Immature natural killer cell (primary cell): ENCODE measurements around the gene MUSTN1. TPM values are rescaled to one million over a fixed set of nuclear protein-coding genes. Genes with fewer than 3 reads are reported as not detected.

ENCODE experiments used
- DNase-seq, 3 donors: peaks; one replicate each; pipeline ENCODE4 v3.0.0; 2022; ENCODE audit warnings: mixed read lengths in 1 of 3
- H3K27ac Mint-ChIP-seq, 6 donors: one replicate each; pipeline ENCODE4 v1.8.0; 2020; ENCODE audit warnings: mixed read lengths in 6 of 6, mild to moderate bottlenecking in 5 of 6, inconsistent platforms in 4 of 6, moderate library complexity in 3 of 6
- H3K27me3 Mint-ChIP-seq, 3 donors: one replicate each; pipeline ENCODE4 v1.8.0; 2020 to 2021; ENCODE audit warnings: low read depth in 3 of 3, mild to moderate bottlenecking in 3 of 3, mixed read lengths in 3 of 3, moderate library complexity in 3 of 3, inconsistent platforms in 1 of 3
- H3K36me3 Mint-ChIP-seq, 3 donors: one replicate each; pipeline ENCODE4 v1.8.0; 2020; ENCODE audit warnings: mixed read lengths in 3 of 3, inconsistent platforms in 2 of 3, mild to moderate bottlenecking in 2 of 3
- H3K4me1 Mint-ChIP-seq, 2 donors: one replicate each; pipeline ENCODE4 v1.8.0; 2020; ENCODE audit warnings: inconsistent platforms in 2 of 2, mild to moderate bottlenecking in 2 of 2, mixed read lengths in 2 of 2, moderate library complexity in 1 of 2
- H3K4me3 Mint-ChIP-seq, 5 donors: one replicate each; pipeline ENCODE4 v1.8.0; 2020; ENCODE audit warnings: mild to moderate bottlenecking in 5 of 5, mixed read lengths in 5 of 5, inconsistent platforms in 3 of 5, moderate library complexity in 3 of 5
- H3K9me3 Mint-ChIP-seq, 6 donors: one replicate each; pipeline ENCODE4 v1.8.0; 2020; ENCODE audit warnings: mild to moderate bottlenecking in 6 of 6, mixed read lengths in 6 of 6, inconsistent platforms in 4 of 6, moderate library complexity in 3 of 6
- polyA plus RNA-seq, 3 donors: library from polyadenylated mRNA; unstranded; fragments of 300-500 nt; fragmentation: Illumina TruSeq; gene quantifications; one replicate each; pipeline ENCODE4 v1.2.3, GENCODE V29; 2021

The MUSTN1 gene
- polyA plus RNA-seq, 3 donors from 2014 or later = not detected

GRCh38 chr3:52822363-52822762 is 12.5 kb downstream of the MUSTN1 start:
- Mint-ChIP-seq H3K4me1 (no peaks in the 10 kb centered on the region), H3K27ac (no peak overlapping the region), H3K4me3 (no peak overlapping the region), H3K36me3 (peaks cover 0 to 4% (median 0%) of the 10 kb centered on the region in 3 donors), H3K9me3 (no peaks in the 10 kb centered on the region), H3K27me3 (peaks cover 0 to 2% (median 2%) of the 10 kb centered on the region in 3 donors)
- no peak for DNase-seq

- Mint-ChIP-seq H3K36me3 (peaks cover 0 to 4% (median 0%) of the 10 kb centered on the region in 3 donors), H3K27ac (no peak overlapping the region), H3K4me3 (no peak overlapping the region), H3K4me1 (no peaks in the 10 kb centered on the region), H3K27me3 (peaks cover 0 to 2% (median 2%) of the 10 kb centered on the region in 3 donors), H3K9me3 (no peaks in the 10 kb centered on the region)
- DNase-seq = no peak
Observed at GRCh38 chr3:52820736-52821135, 14.1 kb downstream of the MUSTN1 start.

GRCh38 chr3:52819936-52820335 is 14.9 kb downstream of the MUSTN1 start:
- Mint-ChIP-seq H3K27ac (no peak overlapping the region), H3K9me3 (no peaks in the 10 kb centered on the region), H3K27me3 (peaks cover 0 to 2% (median 2%) of the 10 kb centered on the region in 3 donors), H3K36me3 (peaks cover 0 to 1% (median 0%) of the 10 kb centered on the region in 3 donors), H3K4me3 (no peak overlapping the region), H3K4me1 (no peaks in the 10 kb centered on the region)
- no peak for DNase-seq

GRCh38 chr3:52817860-52818259 is 17.0 kb downstream of the MUSTN1 start:
- no peaks in the 10 kb centered on the region for H3K9me3 Mint-ChIP-seq
- no peak overlapping the region for H3K4me3 Mint-ChIP-seq
- H3K27ac Mint-ChIP-seq = no peak overlapping the region
- no peaks in the 10 kb centered on the region for H3K36me3 Mint-ChIP-seq
- peaks cover 0 to 3% (median 2%) of the 10 kb centered on the region in 3 donors for H3K27me3 Mint-ChIP-seq
- no peaks in the 10 kb centered on the region for H3K4me1 Mint-ChIP-seq
- no peak for DNase-seq

- Mint-ChIP-seq H3K36me3 (no peaks in the 10 kb centered on the region), H3K27me3 (peaks cover 0 to 3% (median 2%) of the 10 kb centered on the region in 3 donors), H3K4me1 (no peaks in the 10 kb centered on the region), H3K4me3 (no peak overlapping the region), H3K9me3 (no peaks in the 10 kb centered on the region), H3K27ac (no peak overlapping the region)
- no peak for DNase-seq
Observed at GRCh38 chr3:52817221-52817620, 17.6 kb downstream of the MUSTN1 start.

- H3K36me3 Mint-ChIP-seq = no peaks in the 10 kb centered on the region
- no peaks in the 10 kb centered on the region for H3K4me1 Mint-ChIP-seq
- no peak for DNase-seq
- H3K4me3 Mint-ChIP-seq = no peak overlapping the region
- H3K9me3 Mint-ChIP-seq = no peaks in the 10 kb centered on the region
- peaks cover 0 to 6% (median 2%) of the 10 kb centered on the region in 3 donors for H3K27me3 Mint-ChIP-seq
- no peak overlapping the region for H3K27ac Mint-ChIP-seq
Observed at GRCh38 chr3:52816654-52817053, 18.2 kb downstream of the MUSTN1 start.

GRCh38 chr3:52816199-52816598 is 18.6 kb downstream of the MUSTN1 start:
- Mint-ChIP-seq H3K27me3 (peaks cover 0 to 9% (median 2%) of the 10 kb centered on the region in 3 donors), H3K27ac (no peak overlapping the region), H3K9me3 (no peaks in the 10 kb centered on the region), H3K4me1 (no peaks in the 10 kb centered on the region), H3K36me3 (no peaks in the 10 kb centered on the region), H3K4me3 (no peak overlapping the region)
- DNase-seq = no peak

GRCh38 chr3:52813810-52814209 is 21.0 kb downstream of the MUSTN1 start:
- Mint-ChIP-seq H3K36me3 (no peaks in the 10 kb centered on the region), H3K4me1 (no peaks in the 10 kb centered on the region), H3K9me3 (no peaks in the 10 kb centered on the region), H3K27me3 (peaks cover 0 to 9% (median 0%) of the 10 kb centered on the region in 3 donors), H3K4me3 (no peak overlapping the region), H3K27ac (no peak overlapping the region)
- no peak for DNase-seq

GRCh38 chr3:52811452-52812011 is 23.3 kb downstream of the MUSTN1 start:
- H3K27ac Mint-ChIP-seq = no peak overlapping the region
- H3K4me1 Mint-ChIP-seq = peaks cover 4 to 17% of the 10 kb centered on the region in 2 donors
- H3K9me3 Mint-ChIP-seq = no peaks in the 10 kb centered on the region
- H3K27me3 Mint-ChIP-seq = peaks cover 0 to 7% (median 0%) of the 10 kb centered on the region in 3 donors
- H3K36me3 Mint-ChIP-seq = no peaks in the 10 kb centered on the region
- DNase-seq = no peak
- H3K4me3 Mint-ChIP-seq = no peak overlapping the region

- no peak for DNase-seq
- Mint-ChIP-seq H3K4me3 (no peak overlapping the region), H3K9me3 (no peaks in the 10 kb centered on the region), H3K27ac (no peak overlapping the region), H3K36me3 (no peaks in the 10 kb centered on the region), H3K27me3 (peaks cover 0 to 7% (median 0%) of the 10 kb centered on the region in 3 donors), H3K4me1 (peaks cover 4 to 17% of the 10 kb centered on the region in 2 donors)
Observed at GRCh38 chr3:52810923-52811322, 23.9 kb downstream of the MUSTN1 start.

- Mint-ChIP-seq H3K36me3 (no peaks in the 10 kb centered on the region), H3K4me1 (peaks cover 4 to 17% of the 10 kb centered on the region in 2 donors), H3K27me3 (peaks cover 0 to 7% (median 0%) of the 10 kb centered on the region in 3 donors), H3K9me3 (no peaks in the 10 kb centered on the region), H3K27ac (no peak overlapping the region), H3K4me3 (no peak overlapping the region)
- DNase-seq = no peak
Observed at GRCh38 chr3:52809662-52810377, 25.0 kb downstream of the MUSTN1 start.

- H3K27me3 Mint-ChIP-seq = peaks cover 0 to 7% (median 0%) of the 10 kb centered on the region in 3 donors
- peak overlapping the region in 1 of 6 donors; percentile 2 for H3K27ac Mint-ChIP-seq
- no peaks in the 10 kb centered on the region for H3K9me3 Mint-ChIP-seq
- H3K4me1 Mint-ChIP-seq = peaks cover 4 to 17% of the 10 kb centered on the region in 2 donors
- no peak for DNase-seq
- H3K4me3 Mint-ChIP-seq = no peak overlapping the region
- no peaks in the 10 kb centered on the region for H3K36me3 Mint-ChIP-seq
Observed at GRCh38 chr3:52809149-52809548, 25.7 kb downstream of the MUSTN1 start.

- no peaks in the 10 kb centered on the region for H3K9me3 Mint-ChIP-seq
- DNase-seq = no peak
- H3K4me3 Mint-ChIP-seq = no peak overlapping the region
- H3K27me3 Mint-ChIP-seq = no peaks in the 10 kb centered on the region
- H3K4me1 Mint-ChIP-seq = peaks cover 4 to 17% of the 10 kb centered on the region in 2 donors
- no peaks in the 10 kb centered on the region for H3K36me3 Mint-ChIP-seq
- no peak overlapping the region for H3K27ac Mint-ChIP-seq
Observed at GRCh38 chr3:52805270-52806039, 29.4 kb downstream of the MUSTN1 start.

GRCh38 chr3:52801839-52802238 is 33.0 kb downstream of the MUSTN1 start:
- Mint-ChIP-seq H3K27ac (no peak overlapping the region), H3K4me3 (no peak overlapping the region), H3K27me3 (peaks cover 0 to under 1% (median 0%) of the 10 kb centered on the region in 3 donors), H3K4me1 (peaks cover 0 to 2% of the 10 kb centered on the region in 2 donors), H3K9me3 (no peaks in the 10 kb centered on the region), H3K36me3 (no peaks in the 10 kb centered on the region)
- DNase-seq = no peak
